Measurements from ENCODE around the gene TDRD12. TPM values are rescaled to one million over a fixed set of nuclear protein-coding genes. Genes with fewer than 3 reads are reported as not detected.

TDRD12 gene
- polyA plus RNA-seq, 3 donors = 0.05 TPM; not detected in 2

- no peaks in the 10 kb centered on the region for H3K27me3 ChIP-seq (ENCODE audit: control insufficient read depth in 2 of 2, insufficient read depth in 2 of 2, low read length in 2 of 2)
- 78% methylated on average over 7 of the region's 15 CpGs for whole genome bisulfite sequencing (ENCODE audit: insufficient coverage)
- Mint-ChIP-seq H3K9me3 (no peaks in the 10 kb centered on the region), H3K27ac (no peak overlapping the region), H3K27me3 (ENCODE audit: low read depth in 3 of 3) (peaks cover 0 to 6% (median 6%) of the 10 kb centered on the region in 3 donors), H3K4me3 (no peak overlapping the region), H3K4me1 (no peaks in the 10 kb centered on the region), H3K36me3 (no peaks in the 10 kb centered on the region)
- no peak for DNase-seq
- H2AFZ ChIP-seq (ENCODE audit: insufficient read depth, low read depth, low read length, poor library complexity, severe bottlenecking) = no peak overlapping the region
- no peaks in the 10 kb centered on the region for H3K79me2 ChIP-seq (ENCODE audit: insufficient read depth, low read length)
- no peak overlapping the region for H3K9ac ChIP-seq (ENCODE audit: insufficient read depth, low read length, poor library complexity, severe bottlenecking)
- H3K4me1 ChIP-seq (ENCODE audit: control insufficient read depth in 1 of 2, insufficient read depth in 2 of 2, low read length in 2 of 2) = no peaks in the 10 kb centered on the region
- intact Hi-C loops (cut with micrococcal nuclease) = no loop called here
- H3K27ac ChIP-seq (ENCODE audit: low read depth in 1 of 2, low read length in 2 of 2) = no peak overlapping the region
- no peaks in the 10 kb centered on the region for H3K36me3 ChIP-seq (replicated peaks in 1 of 2; ENCODE audit: control insufficient read depth in 1 of 2, insufficient read depth in 2 of 2, low read length in 2 of 2)
- H4K20me1 ChIP-seq (ENCODE audit: insufficient read depth, low read length) = no peaks in the 10 kb centered on the region
- TF ChIP-seq, protein P1, sequence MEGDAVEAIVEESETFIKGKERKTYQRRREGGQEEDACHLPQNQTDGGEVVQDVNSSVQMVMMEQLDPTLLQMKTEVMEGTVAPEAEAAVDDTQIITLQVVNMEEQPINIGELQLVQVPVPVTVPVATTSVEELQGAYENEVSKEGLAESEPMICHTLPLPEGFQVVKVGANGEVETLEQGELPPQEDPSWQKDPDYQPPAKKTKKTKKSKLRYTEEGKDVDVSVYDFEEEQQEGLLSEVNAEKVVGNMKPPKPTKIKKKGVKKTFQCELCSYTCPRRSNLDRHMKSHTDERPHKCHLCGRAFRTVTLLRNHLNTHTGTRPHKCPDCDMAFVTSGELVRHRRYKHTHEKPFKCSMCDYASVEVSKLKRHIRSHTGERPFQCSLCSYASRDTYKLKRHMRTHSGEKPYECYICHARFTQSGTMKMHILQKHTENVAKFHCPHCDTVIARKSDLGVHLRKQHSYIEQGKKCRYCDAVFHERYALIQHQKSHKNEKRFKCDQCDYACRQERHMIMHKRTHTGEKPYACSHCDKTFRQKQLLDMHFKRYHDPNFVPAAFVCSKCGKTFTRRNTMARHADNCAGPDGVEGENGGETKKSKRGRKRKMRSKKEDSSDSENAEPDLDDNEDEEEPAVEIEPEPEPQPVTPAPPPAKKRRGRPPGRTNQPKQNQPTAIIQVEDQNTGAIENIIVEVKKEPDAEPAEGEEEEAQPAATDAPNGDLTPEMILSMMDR (IDR thresholded peaks at IDR 0.05) = no peak
- no peak overlapping the region for H3K4me2 ChIP-seq (replicated peaks; ENCODE audit: extremely low read depth, low read length, poor library complexity, severe bottlenecking)
- no peak overlapping the region for H3K4me3 ChIP-seq (replicated peaks in 1 of 3; ENCODE audit: low read depth in 2 of 3, low read length in 3 of 3)
- no peaks in the 10 kb centered on the region for H3K9me3 ChIP-seq (replicated peaks in 1 of 2; ENCODE audit: control insufficient read depth in 1 of 2, insufficient read depth in 1 of 2, low read length in 2 of 2)
Measured at GRCh38 chr19:32813862-32814425, 94.4 kb downstream of the TDRD12 start.

- Histone ChIP-seq H3K4me2 (replicated peaks; ENCODE audit: extremely low read depth, low read length, poor library complexity, severe bottlenecking) (no peak overlapping the region), H3K36me3 (replicated peaks in 1 of 2; ENCODE audit: control insufficient read depth in 1 of 2, insufficient read depth in 2 of 2, low read length in 2 of 2) (no peaks in the 10 kb centered on the region), H3K79me2 (ENCODE audit: insufficient read depth, low read length) (no peaks in the 10 kb centered on the region), H4K20me1 (ENCODE audit: insufficient read depth, low read length) (no peaks in the 10 kb centered on the region), H3K27me3 (ENCODE audit: control insufficient read depth in 2 of 2, insufficient read depth in 2 of 2, low read length in 2 of 2) (no peaks in the 10 kb centered on the region), H3K27ac (ENCODE audit: low read depth in 1 of 2, low read length in 2 of 2) (no peak overlapping the region), H3K4me3 (replicated peaks in 1 of 3; ENCODE audit: low read depth in 2 of 3, low read length in 3 of 3) (no peak overlapping the region), H3K9ac (ENCODE audit: insufficient read depth, low read length, poor library complexity, severe bottlenecking) (no peak overlapping the region), H2AFZ (ENCODE audit: insufficient read depth, low read depth, low read length, poor library complexity, severe bottlenecking) (no peak overlapping the region), H3K4me1 (ENCODE audit: control insufficient read depth in 1 of 2, insufficient read depth in 2 of 2, low read length in 2 of 2) (no peaks in the 10 kb centered on the region), H3K9me3 (replicated peaks in 1 of 2; ENCODE audit: control insufficient read depth in 1 of 2, insufficient read depth in 1 of 2, low read length in 2 of 2) (no peaks in the 10 kb centered on the region)
- H3K4me1 Mint-ChIP-seq = no peaks in the 10 kb centered on the region
- TF ChIP-seq, protein P1 (IDR thresholded peaks at IDR 0.05) = no peak
- 84% methylated on average over 6 of the region's 6 CpGs for WGBS (ENCODE audit: insufficient coverage)
- no peaks in the 10 kb centered on the region for H3K9me3 Mint-ChIP-seq
- peaks cover 0 to 4% (median 3%) of the 10 kb centered on the region in 3 donors for H3K27me3 Mint-ChIP-seq (ENCODE audit: low read depth in 3 of 3)
- no peaks in the 10 kb centered on the region for H3K36me3 Mint-ChIP-seq
- no peak for DNase-seq
- intact Hi-C loops (cut with micrococcal nuclease) = no loop called here
- peak overlapping the region in 1 of 7 donors; percentile 2 for H3K27ac Mint-ChIP-seq
- H3K4me3 Mint-ChIP-seq = no peak overlapping the region
Measured at GRCh38 chr19:32814624-32815023, 95.1 kb downstream of the TDRD12 start.
